HEK293T (cell line): ENCODE measurements around the gene NRP1.

Experiments
- CTBP1 ChIP-seq: fragments of 450-650 bp; IDR thresholded peaks from 2 replicates; pipeline ENCODE4 v1.6.1; 2016; ENCODE audit warnings: borderline replicate concordance
- ELF4 ChIP-seq: fragments of 450-650 bp; IDR thresholded peaks from 2 replicates; pipeline ENCODE4 v1.6.1; 2017; ENCODE audit warnings: antibody characterized with exemption
- FOXK2 ChIP-seq: fragments of 450-650 bp; IDR thresholded peaks from 2 replicates; pipeline ENCODE4 v1.6.1; 2016; ENCODE audit warnings: mild to moderate bottlenecking
- FOXM1 ChIP-seq: fragments of 450-650 bp; IDR thresholded peaks from 2 replicates; pipeline ENCODE4 v1.6.1; 2017; ENCODE audit warnings: mild to moderate bottlenecking, borderline replicate concordance
- L3MBTL2 ChIP-seq: fragments of 450-650 bp; conservative IDR thresholded peaks from 2 replicates; pipeline ENCODE4 v1.6.1; 2016; ENCODE audit warnings: mild to moderate bottlenecking
- TARDBP ChIP-seq: fragments of 450-650 bp; IDR thresholded peaks from 2 replicates; pipeline ENCODE4 v1.6.1; 2016

DNA sequence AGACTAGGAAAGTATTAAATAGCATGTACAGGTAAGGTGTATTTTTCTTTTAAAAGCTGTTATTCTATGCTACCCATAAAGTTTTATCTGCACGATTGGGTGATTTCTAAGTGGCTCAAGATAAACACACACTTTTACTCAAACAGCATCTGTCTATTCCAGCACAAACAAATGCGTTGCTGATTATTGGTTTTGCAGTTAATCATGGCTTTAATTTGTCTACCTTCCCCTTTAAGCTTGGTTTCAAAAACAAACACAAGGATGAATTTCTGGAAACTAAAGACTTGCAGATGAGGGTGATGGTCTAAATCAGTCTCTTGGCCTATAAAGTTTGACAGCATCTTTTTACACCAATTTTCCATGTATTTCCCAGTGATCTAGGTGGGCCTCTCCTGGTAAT lies 94.2 kb downstream of the NRP1 start:
- no peak for TF ChIP-seq FOXM1
- TF ChIP-seq FOXK2 = no peak
- TF ChIP-seq L3MBTL2 = no peak
- TF ChIP-seq CTBP1 = no peak
- no peak for TF ChIP-seq ELF4
- TF ChIP-seq TARDBP = no peak
